Esophagus muscularis mucosa (tissue), 4 donors: ENCODE results near the gene USP31. TPM values are rescaled to one million over a fixed set of nuclear protein-coding genes. Genes with fewer than 3 reads are reported as not detected.

Experiments
- DNase-seq: peaks from one replicate; pipeline ENCODE4 v3.0.0-alpha.2; 2017; ENCODE audit errors: extremely low spot score
- H3K27ac ChIP-seq, 4 donors: fragments of 200-600 bp; sonication (generic); replicated peaks in 1 of 4; 1 replicate in 3 of 4; 2 replicates in 1 of 4; pipeline ENCODE4 v1.5.1; 2016 to 2019; ENCODE audit warnings: mild to moderate bottlenecking in 1 of 4
- H3K27me3 ChIP-seq, 4 donors: fragments of 200-600 bp; sonication (generic); one replicate each; pipeline versions ENCODE4 v1.5.1 to v1.6.0; 2016 to 2019
- H3K36me3 ChIP-seq, 4 donors: fragments of 200-600 bp; sonication (generic); one replicate each; pipeline ENCODE4 v1.5.1; 2016 to 2019
- H3K4me1 ChIP-seq, 4 donors: fragments of 200-600 bp; sonication (generic); one replicate each; pipeline ENCODE4 v1.5.1; 2016 to 2019
- H3K4me3 ChIP-seq, 4 donors: fragments of 200-600 bp; sonication (generic); 1 replicate in 2 of 4; 2 replicates in 2 of 4; pipeline ENCODE4 v1.5.1; 2016 to 2019; ENCODE audit warnings: mild to moderate bottlenecking in 4 of 4, moderate library complexity in 1 of 4
- H3K9me3 ChIP-seq, 4 donors: fragments of 200-600 bp; sonication (generic); 1 replicate in 3 of 4; 2 replicates in 1 of 4; pipeline ENCODE4 v1.5.1; 2016 to 2019
- EP300 ChIP-seq: sonication (generic); formaldehyde crosslinking; IDR thresholded peaks from one replicate; pipeline ENCODE4 v1.6.1; 2017; ENCODE audit warnings: antibody characterized with exemption
- POLR2A ChIP-seq: fragments of 450-650 bp; IDR thresholded peaks from one replicate; pipeline ENCODE4 v1.6.1; 2017; ENCODE audit warnings: antibody characterized with exemption, moderate library complexity, mild to moderate bottlenecking, low read depth
- POLR2AphosphoS5 ChIP-seq, 2 donors: sonication (generic); formaldehyde crosslinking; IDR thresholded peaks; one replicate each; pipeline ENCODE4 v1.6.1; 2017; ENCODE audit warnings: antibody characterized with exemption in 2 of 2
- WGBS: methylation state at CpG from one replicate; pipeline ENCODE4 v1.1.5; 2018; 5-methylcytosine and 5-hydroxymethylcytosine counted together
- intact Hi-C: fragments of 100-400 bp; cut with DNase I; formaldehyde crosslinking; loops from one replicate; pipeline ENCODE4 v1.15.1; 2023
- total RNA-seq, 4 donors: library from RNA; depleted of rRNA; stranded (reverse); fragments of >200 nt; gene quantifications; one replicate each; pipeline versions ENCODE4 v1.1.0 to v1.2.1, GENCODE V29; 2016
- TF ChIP-seq, protein P1 (sequence below), 3 experiments: fragments of 200-600 bp in 2 of 3; fragments of 450-650 bp in 1 of 3; sonication (generic) in 2 of 3; IDR thresholded peaks; one replicate each; pipeline ENCODE4 v1.5.1; 2017 to 2019; ENCODE audit warnings: antibody characterized with exemption in 3 of 3, mild to moderate bottlenecking in 2 of 3, moderate library complexity in 1 of 3

The USP31 gene
- total RNA-seq, 4 donors from 2014 or later: 18.9 to 29.1 (median 23.3) TPM

DNA sequence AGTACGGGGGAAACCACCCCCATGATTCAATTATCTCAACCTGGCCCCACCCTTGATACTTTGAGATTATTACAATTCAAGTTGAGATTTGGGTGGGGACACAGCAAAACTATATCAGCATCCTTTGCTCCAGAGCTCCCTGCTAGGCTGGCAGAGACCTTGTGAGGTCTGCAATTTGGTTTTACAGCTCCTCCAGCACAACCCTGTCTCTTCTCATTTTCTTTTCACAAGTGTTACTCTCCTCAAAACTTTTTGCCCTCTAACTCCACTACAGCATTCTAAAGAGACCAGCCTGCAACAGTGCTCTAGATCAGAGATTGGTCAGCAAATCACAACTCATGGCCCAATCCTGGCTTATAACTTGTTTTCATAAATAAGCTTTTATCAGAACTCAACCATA lies 114.0 kb downstream of the USP31 start:
- 0% methylated on average over 1 of the region's 1 CpG for WGBS
- Histone ChIP-seq H3K27me3 (peaks cover 0 to 21% (median 0%) of the 10 kb centered on the region in 4 donors), H3K36me3 (no peaks in the 10 kb centered on the region), H3K4me3 (no peak overlapping the region), H3K9me3 (peaks cover 0 to 21% (median 15%) of the 10 kb centered on the region in 4 donors), H3K27ac (no peak overlapping the region), H3K4me1 (no peaks in the 10 kb centered on the region)
- TF ChIP-seq POLR2AphosphoS5 (IDR thresholded peaks at IDR 0.05) (no peak), EP300 (no peak), POLR2A (no peak)
- TF ChIP-seq, protein P1, sequence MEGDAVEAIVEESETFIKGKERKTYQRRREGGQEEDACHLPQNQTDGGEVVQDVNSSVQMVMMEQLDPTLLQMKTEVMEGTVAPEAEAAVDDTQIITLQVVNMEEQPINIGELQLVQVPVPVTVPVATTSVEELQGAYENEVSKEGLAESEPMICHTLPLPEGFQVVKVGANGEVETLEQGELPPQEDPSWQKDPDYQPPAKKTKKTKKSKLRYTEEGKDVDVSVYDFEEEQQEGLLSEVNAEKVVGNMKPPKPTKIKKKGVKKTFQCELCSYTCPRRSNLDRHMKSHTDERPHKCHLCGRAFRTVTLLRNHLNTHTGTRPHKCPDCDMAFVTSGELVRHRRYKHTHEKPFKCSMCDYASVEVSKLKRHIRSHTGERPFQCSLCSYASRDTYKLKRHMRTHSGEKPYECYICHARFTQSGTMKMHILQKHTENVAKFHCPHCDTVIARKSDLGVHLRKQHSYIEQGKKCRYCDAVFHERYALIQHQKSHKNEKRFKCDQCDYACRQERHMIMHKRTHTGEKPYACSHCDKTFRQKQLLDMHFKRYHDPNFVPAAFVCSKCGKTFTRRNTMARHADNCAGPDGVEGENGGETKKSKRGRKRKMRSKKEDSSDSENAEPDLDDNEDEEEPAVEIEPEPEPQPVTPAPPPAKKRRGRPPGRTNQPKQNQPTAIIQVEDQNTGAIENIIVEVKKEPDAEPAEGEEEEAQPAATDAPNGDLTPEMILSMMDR (IDR thresholded peaks at IDR 0.05): no peak
- intact Hi-C loops: no loop called here
- no peak for DNase-seq

DNA sequence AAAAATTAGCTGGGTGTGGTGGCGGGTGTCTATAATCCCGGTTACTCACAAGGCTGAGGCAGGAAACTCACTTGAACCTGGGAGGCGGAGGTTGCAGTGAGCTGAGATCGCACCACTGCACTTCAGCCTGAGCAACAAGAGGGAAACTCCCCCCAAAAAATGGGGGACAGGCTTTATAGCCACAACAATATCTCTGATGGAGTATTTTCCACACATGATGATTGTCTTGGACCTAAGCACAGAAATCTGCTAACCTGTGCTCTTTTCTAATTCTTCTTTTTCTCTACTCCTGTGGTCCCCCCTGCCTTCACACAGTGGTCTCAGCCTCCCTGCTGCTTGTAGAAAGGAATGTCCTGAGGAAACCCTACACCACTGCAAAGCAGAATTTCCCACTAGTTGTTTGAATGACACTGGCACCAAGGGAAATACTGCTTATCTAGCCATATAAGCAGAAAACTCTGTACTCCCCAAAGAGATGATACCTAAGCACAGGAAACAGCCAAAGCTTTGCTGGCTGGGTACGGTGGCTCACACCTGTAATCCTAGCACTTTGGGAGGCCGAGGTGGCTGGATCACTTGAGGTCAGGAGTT lies 117.6 kb downstream of the USP31 start:
- H3K36me3 ChIP-seq: no peaks in the 10 kb centered on the region
- 53% methylated on average over 6 of the region's 6 CpGs for WGBS
- H3K4me1 ChIP-seq: no peaks in the 10 kb centered on the region
- H3K27me3 ChIP-seq: peaks cover 0 to 28% (median 0%) of the 10 kb centered on the region in 4 donors
- intact Hi-C loops: no loop called here
- DNase-seq: no peak
- H3K27ac ChIP-seq: no peak overlapping the region
- no peak overlapping the region for H3K4me3 ChIP-seq
- no peak for TF ChIP-seq POLR2AphosphoS5 (IDR thresholded peaks at IDR 0.05)
- no peak for TF ChIP-seq POLR2A
- no peak for TF ChIP-seq EP300
- TF ChIP-seq, protein P1 (IDR thresholded peaks at IDR 0.05): no peak
- peaks cover 0 to 21% (median 15%) of the 10 kb centered on the region in 4 donors for H3K9me3 ChIP-seq

DNA sequence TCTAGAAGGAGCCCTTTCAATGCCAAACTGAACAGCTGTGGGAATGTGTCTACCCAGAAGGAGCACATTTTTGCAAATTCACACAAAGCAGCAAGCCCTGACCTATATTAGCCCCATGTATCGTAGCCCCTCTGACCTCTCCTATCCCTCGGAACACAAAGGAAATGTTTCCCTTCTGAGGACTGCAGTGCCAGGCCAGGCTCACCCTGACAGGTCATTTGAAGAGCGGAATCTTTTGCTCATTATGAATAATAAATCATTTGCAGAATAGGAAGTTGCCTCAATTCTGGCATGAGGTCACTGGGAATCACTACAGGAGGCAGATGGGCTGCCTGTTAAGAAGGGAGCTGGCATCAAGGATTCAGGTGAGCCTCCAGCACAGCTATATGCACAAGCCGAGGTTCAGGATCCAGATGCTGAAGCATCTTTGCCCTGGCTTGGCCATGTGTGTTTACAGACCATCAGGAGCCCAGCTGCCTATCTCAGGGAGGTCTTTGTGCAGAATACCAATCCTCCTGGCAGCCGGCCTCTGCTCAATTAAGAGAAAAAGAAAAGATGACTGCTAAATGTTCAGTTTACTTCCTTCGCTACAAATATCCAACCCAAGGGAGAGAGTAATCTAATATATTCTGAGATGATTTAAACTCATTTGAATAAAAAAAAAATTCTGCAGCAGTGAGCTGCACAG lies 119.4 kb downstream of the USP31 start:
- Histone ChIP-seq H3K27ac (no peak overlapping the region), H3K9me3 (peaks cover 0 to 21% (median 15%) of the 10 kb centered on the region in 4 donors), H3K4me1 (no peaks in the 10 kb centered on the region), H3K36me3 (no peaks in the 10 kb centered on the region), H3K27me3 (peaks cover 0 to 28% (median 0%) of the 10 kb centered on the region in 4 donors), H3K4me3 (no peak overlapping the region)
- no peak for DNase-seq
- intact Hi-C loops: no loop called here
- TF ChIP-seq, protein P1 (IDR thresholded peaks at IDR 0.05): no peak
- no peak for TF ChIP-seq EP300
- no peak for TF ChIP-seq POLR2AphosphoS5 (IDR thresholded peaks at IDR 0.05)
- TF ChIP-seq POLR2A: no peak
- 78% methylated on average over 4 of the region's 6 CpGs for WGBS

DNA sequence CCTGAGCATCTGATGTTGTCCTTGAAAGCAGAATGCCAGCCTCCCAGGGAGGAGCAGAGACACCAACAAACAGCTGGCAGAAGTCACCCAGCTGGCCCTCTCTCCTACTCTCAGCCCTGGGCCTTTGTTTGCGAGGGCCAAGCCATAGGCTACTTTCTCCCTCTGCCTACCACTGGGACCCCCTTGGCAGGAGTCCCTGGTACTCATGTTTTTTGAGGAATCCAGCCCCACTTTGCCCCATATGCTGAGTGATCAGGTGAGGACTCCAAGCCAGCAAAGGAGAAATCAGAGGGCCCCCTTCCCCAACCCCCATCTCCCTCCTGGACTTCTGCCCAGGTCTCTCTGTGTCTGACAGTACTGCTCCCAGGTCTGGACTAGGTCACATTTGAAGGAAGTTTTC lies 121.9 kb downstream of the USP31 start:
- Histone ChIP-seq H3K9me3 (peaks cover 0 to 2% (median 0%) of the 10 kb centered on the region in 4 donors), H3K4me3 (no peak overlapping the region), H3K27ac (no peak overlapping the region), H3K27me3 (peaks cover 0 to 26% (median 0%) of the 10 kb centered on the region in 4 donors), H3K4me1 (no peaks in the 10 kb centered on the region), H3K36me3 (no peaks in the 10 kb centered on the region)
- no peak for DNase-seq
- TF ChIP-seq POLR2AphosphoS5 (IDR thresholded peaks at IDR 0.05) (no peak), POLR2A (no peak), EP300 (no peak)
- TF ChIP-seq, protein P1 (IDR thresholded peaks at IDR 0.05): no peak
- intact Hi-C loops: no loop called here
- WGBS: 100% methylated on average over 1 of the region's 1 CpG
